ENCODE measurements around the gene NCKAP5. TPM values are rescaled to one million over a fixed set of nuclear protein-coding genes. Genes with fewer than 3 reads are reported as not detected.

Gene NCKAP5
- total and polyA plus RNA-seq, 2 donors (not counting 1 experiment from before 2014, with no cell fraction given): not detected

DNA sequence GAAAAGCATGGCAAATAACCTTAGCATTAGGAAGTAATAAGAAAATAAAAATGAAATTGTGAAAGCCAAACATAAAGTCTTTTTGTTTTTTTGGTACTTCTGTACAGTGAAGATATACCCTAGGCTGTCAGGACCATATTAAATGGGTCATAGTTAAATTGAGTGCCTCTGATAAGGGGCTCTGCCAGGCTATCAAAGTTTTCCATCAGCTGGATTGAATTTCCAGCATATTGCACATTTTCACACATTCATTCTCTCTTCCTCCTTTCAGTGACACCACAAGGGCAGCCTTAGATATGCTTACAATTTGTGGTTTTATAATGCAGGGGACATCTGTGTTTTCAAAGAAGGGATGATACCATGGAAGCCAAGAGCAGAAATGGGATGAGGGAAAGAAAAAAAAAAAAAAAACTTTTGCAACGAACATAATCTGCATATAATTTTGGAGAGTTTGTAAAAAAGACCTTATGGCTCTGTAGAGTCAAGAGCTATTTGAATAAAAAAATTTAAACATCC is 789.0 kb downstream of the NCKAP5 start:
- Histone ChIP-seq H3K9ac (ENCODE audit: low read length) (no peak overlapping the region), H4K20me1 (ENCODE audit: control insufficient read depth, insufficient read depth, low read length, poor library complexity, severe bottlenecking) (no peaks in the 10 kb centered on the region), H3K27ac (ENCODE audit: low read length in 2 of 2) (no peak overlapping the region), H3K9me3 (ENCODE audit: control extremely low read depth in 1 of 3, control insufficient read depth in 2 of 3, insufficient read depth in 1 of 3, low read length in 2 of 3) (peaks cover 0 to 9% (median 0%) of the 10 kb centered on the region in 3 donors), H3K4me3 (ENCODE audit: control extremely low read depth in 1 of 5, extremely low read depth in 1 of 5, insufficient read depth in 1 of 5, low read depth in 2 of 5, low read length in 4 of 5) (no peak overlapping the region), H3K79me2 (ENCODE audit: control insufficient read depth, insufficient read depth, low read length) (no peaks in the 10 kb centered on the region), H3K36me3 (replicated peaks in 1 of 2; ENCODE audit: control extremely low read depth in 1 of 2, control insufficient read depth in 1 of 2, extremely low read depth in 1 of 2, insufficient read depth in 2 of 2, low read length in 1 of 2) (no peaks in the 10 kb centered on the region), H3K27me3 (replicated peaks in 1 of 4; ENCODE audit: control extremely low read depth in 1 of 4, control insufficient read depth in 3 of 4, insufficient read depth in 4 of 4, low read length in 3 of 4) (no peaks in the 10 kb centered on the region), H2AFZ (ENCODE audit: insufficient read depth, low read depth, low read length, poor library complexity, severe bottlenecking) (no peak overlapping the region), H3K4me1 (ENCODE audit: control insufficient read depth in 2 of 2, insufficient read depth in 2 of 2, low read length in 2 of 2) (no peaks in the 10 kb centered on the region), H3K4me2 (replicated peaks; ENCODE audit: low read depth, low read length, poor library complexity, severe bottlenecking) (no peak overlapping the region)
- no peak for TF ChIP-seq CTCF (IDR thresholded peaks at IDR 0.05)
- no peak for TF ChIP-seq EZH2 (IDR thresholded peaks at IDR 0.05; ENCODE audit: borderline replicate concordance, insufficient read depth, low read depth, low read length, poor library complexity, severe bottlenecking)
- no peak for DNase-seq
- intact Hi-C loops (cut with micrococcal nuclease): no loop called here
- H3K27ac Mint-ChIP-seq: no peak overlapping the region
- POLR2A ChIA-PET: no interaction called here
- no peaks in the 10 kb centered on the region for H3K9me3 Mint-ChIP-seq (ENCODE audit: insufficient read depth)
- H3K4me3 Mint-ChIP-seq: no peak overlapping the region
- no peaks in the 10 kb centered on the region for H3K4me1 Mint-ChIP-seq
- no peaks in the 10 kb centered on the region for H3K27me3 Mint-ChIP-seq
- WGBS (ENCODE audit: insufficient coverage): no CpG with 5 or more reads among the region's 1 CpG
- no peak for ATAC-seq (ENCODE audit: low read depth)
- CTCF ChIA-PET: interaction anchor here (0.7 kb wide), 1 partner anchor 156 kb away, joined by 3 read pairs; no protein-coding TSS in a partner anchor

DNA sequence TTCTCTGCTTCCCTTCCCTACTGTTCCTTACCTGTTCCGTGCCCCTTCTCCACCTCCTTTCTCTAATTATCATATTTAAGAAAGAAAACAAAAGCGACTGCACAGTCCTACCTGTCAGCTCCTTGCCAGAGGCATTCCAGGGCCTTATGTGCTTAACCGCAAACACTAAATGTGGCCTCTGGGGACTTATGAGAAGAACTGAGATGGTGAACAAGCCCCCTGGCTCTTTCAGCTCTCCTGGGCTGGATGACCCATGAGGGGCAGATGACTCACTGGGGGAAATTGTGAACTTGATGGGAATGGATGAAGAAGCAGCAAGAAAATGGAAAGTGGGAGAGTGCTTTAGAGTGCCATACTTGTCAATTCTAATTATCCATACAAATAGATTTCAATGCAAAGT is 792.0 kb downstream of the NCKAP5 start:
- WGBS (ENCODE audit: insufficient coverage): 100% methylated on average over 1 of the region's 3 CpGs

More for the DNA sequence above, 792.0 kb downstream of the NCKAP5 start:
- Histone ChIP-seq H3K4me1 (ENCODE audit: control insufficient read depth in 2 of 2, insufficient read depth in 2 of 2, low read length in 2 of 2) (no peaks in the 10 kb centered on the region), H4K20me1 (ENCODE audit: control insufficient read depth, insufficient read depth, low read length, poor library complexity, severe bottlenecking) (no peaks in the 10 kb centered on the region), H3K36me3 (replicated peaks in 1 of 2; ENCODE audit: control extremely low read depth in 1 of 2, control insufficient read depth in 1 of 2, extremely low read depth in 1 of 2, insufficient read depth in 2 of 2, low read length in 1 of 2) (no peaks in the 10 kb centered on the region), H3K4me2 (replicated peaks; ENCODE audit: low read depth, low read length, poor library complexity, severe bottlenecking) (no peak overlapping the region), H3K4me3 (ENCODE audit: control extremely low read depth in 1 of 5, extremely low read depth in 1 of 5, insufficient read depth in 1 of 5, low read depth in 2 of 5, low read length in 4 of 5) (no peak overlapping the region), H3K27me3 (replicated peaks in 1 of 4; ENCODE audit: control extremely low read depth in 1 of 4, control insufficient read depth in 3 of 4, insufficient read depth in 4 of 4, low read length in 3 of 4) (no peaks in the 10 kb centered on the region), H3K9me3 (ENCODE audit: control extremely low read depth in 1 of 3, control insufficient read depth in 2 of 3, insufficient read depth in 1 of 3, low read length in 2 of 3) (no peaks in the 10 kb centered on the region), H3K79me2 (ENCODE audit: control insufficient read depth, insufficient read depth, low read length) (no peaks in the 10 kb centered on the region), H3K27ac (ENCODE audit: low read length in 2 of 2) (no peak overlapping the region), H2AFZ (ENCODE audit: insufficient read depth, low read depth, low read length, poor library complexity, severe bottlenecking) (no peak overlapping the region), H3K9ac (ENCODE audit: low read length) (no peak overlapping the region)
- Mint-ChIP-seq H3K27ac (no peak overlapping the region), H3K4me3 (no peak overlapping the region), H3K4me1 (no peaks in the 10 kb centered on the region), H3K9me3 (ENCODE audit: insufficient read depth) (no peaks in the 10 kb centered on the region), H3K27me3 (no peaks in the 10 kb centered on the region)
- ATAC-seq (ENCODE audit: low read depth): no peak
- CTCF ChIA-PET: no interaction called here
- intact Hi-C loops (cut with micrococcal nuclease): no loop called here
- no peak for DNase-seq
- TF ChIP-seq CTCF (IDR thresholded peaks at IDR 0.05): no peak
- no peak for TF ChIP-seq EZH2 (IDR thresholded peaks at IDR 0.05; ENCODE audit: borderline replicate concordance, insufficient read depth, low read depth, low read length, poor library complexity, severe bottlenecking)
- POLR2A ChIA-PET: no interaction called here
